ENCODE results near the gene BTBD18.

Gene BTBD18

DNA sequence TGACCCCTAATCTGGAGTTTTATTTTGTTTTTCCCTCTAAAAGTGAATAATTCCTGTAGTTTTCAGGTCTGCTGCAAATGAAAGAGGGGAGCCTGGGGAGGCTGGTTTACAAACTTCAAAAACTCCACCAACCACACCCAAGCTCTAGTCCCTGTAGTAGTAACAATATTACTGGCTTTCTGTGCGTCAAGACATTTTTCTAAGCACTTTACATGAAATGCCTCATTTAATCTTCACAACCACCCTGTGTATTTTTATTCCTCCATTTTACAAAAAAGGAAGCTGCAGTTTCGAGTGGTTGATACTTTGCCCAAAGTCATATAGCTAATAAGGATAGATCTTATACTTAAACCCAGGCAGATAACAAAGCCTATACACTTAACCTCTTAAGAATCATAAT lies 33.5 kb upstream of the BTBD18 start:
- 78% methylated on average over 1 of the region's 2 CpGs for WGBS (ENCODE audit: insufficient coverage)
- ChIA-PET CTCF (interaction anchor here (26.8 to 32.2 kb wide), 2 partner anchors 12 to 16 kb away, joined by 571 read pairs; partner anchors contain the start of gene CTNND1), POLR2A (no interaction called here)
- H3K27me3 ChIP-seq (replicated peaks in 2 of 5; ENCODE audit: control insufficient read depth in 4 of 5, insufficient read depth in 5 of 5, low read length in 4 of 5): no peaks in the 10 kb centered on the region
- H3K36me3 ChIP-seq (ENCODE audit: control insufficient read depth in 4 of 4, insufficient read depth in 4 of 4, low read length in 3 of 4): peaks cover 0 to 11% (median 2%) of the 10 kb centered on the region in 4 experiments
- H3K4me3 ChIP-seq (ENCODE audit: control insufficient read depth in 1 of 7, extremely low read depth in 1 of 7, insufficient read depth in 4 of 7, low read depth in 2 of 7, low read length in 6 of 7): no peak overlapping the region
- no peak overlapping the region for H3K27ac ChIP-seq (ENCODE audit: insufficient read depth in 1 of 2, low read depth in 1 of 2, low read length in 2 of 2, poor library complexity in 1 of 2, severe bottlenecking in 2 of 2)
- H3K4me1 ChIP-seq (ENCODE audit: control extremely low read depth in 1 of 4, control insufficient read depth in 4 of 4, insufficient read depth in 4 of 4, low read length in 3 of 4): peaks cover 0 to 34% (median 4%) of the 10 kb centered on the region in 4 experiments
- DNase-seq: no peak
- no peaks in the 10 kb centered on the region for H3K9me3 ChIP-seq (ENCODE audit: control extremely low read depth in 1 of 5, control insufficient read depth in 4 of 5, insufficient read depth in 2 of 5, low read depth in 1 of 5, low read length in 4 of 5)

DNA sequence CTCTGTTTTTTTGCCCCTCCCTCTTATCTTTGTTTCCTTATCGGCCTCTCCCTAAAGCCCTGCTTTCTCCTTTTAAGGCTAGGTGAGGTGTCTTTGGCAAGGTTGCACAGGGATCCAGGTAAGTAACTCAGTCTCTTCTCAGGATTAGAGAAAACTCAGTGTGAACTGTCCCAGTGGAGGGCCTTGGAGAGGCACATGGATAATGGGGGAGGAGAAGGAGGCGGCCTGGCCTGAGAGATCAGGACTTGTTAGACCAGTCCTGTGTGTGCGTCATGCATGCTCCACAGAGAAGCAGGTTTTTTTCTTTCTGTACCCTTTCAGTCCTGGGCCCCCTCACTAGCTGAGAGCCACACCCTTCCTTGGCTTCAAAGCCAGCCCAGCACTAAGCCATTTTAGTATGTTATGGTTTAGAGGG lies 29.9 kb upstream of the BTBD18 start:
- CTCF ChIA-PET: interaction anchor here (0.6 to 32.2 kb wide), 4 partner anchors 10 to 254 kb away, joined by 3 to 571 read pairs (median 3); no protein-coding TSS in a partner anchor
- POLR2A ChIA-PET: no interaction called here
- no CpG with 5 or more reads among the region's 3 CpGs for WGBS (ENCODE audit: insufficient coverage)
- no peak for DNase-seq
- no peaks in the 10 kb centered on the region for H3K9me3 ChIP-seq (ENCODE audit: control extremely low read depth in 1 of 5, control insufficient read depth in 4 of 5, insufficient read depth in 2 of 5, low read depth in 1 of 5, low read length in 4 of 5)
- H3K27me3 ChIP-seq (replicated peaks in 2 of 5; ENCODE audit: control insufficient read depth in 4 of 5, insufficient read depth in 5 of 5, low read length in 4 of 5): no peaks in the 10 kb centered on the region
- H3K4me3 ChIP-seq (ENCODE audit: control insufficient read depth in 1 of 7, extremely low read depth in 1 of 7, insufficient read depth in 4 of 7, low read depth in 2 of 7, low read length in 6 of 7): no peak overlapping the region
- H3K27ac ChIP-seq (ENCODE audit: insufficient read depth in 1 of 2, low read depth in 1 of 2, low read length in 2 of 2, poor library complexity in 1 of 2, severe bottlenecking in 2 of 2): no peak overlapping the region
- peaks cover 2 to 26% (median 13%) of the 10 kb centered on the region in 4 experiments for H3K4me1 ChIP-seq (ENCODE audit: control extremely low read depth in 1 of 4, control insufficient read depth in 4 of 4, insufficient read depth in 4 of 4, low read length in 3 of 4)
- H3K36me3 ChIP-seq (ENCODE audit: control insufficient read depth in 4 of 4, insufficient read depth in 4 of 4, low read length in 3 of 4): peaks cover 0 to 12% (median under 1%) of the 10 kb centered on the region in 4 experiments

DNA sequence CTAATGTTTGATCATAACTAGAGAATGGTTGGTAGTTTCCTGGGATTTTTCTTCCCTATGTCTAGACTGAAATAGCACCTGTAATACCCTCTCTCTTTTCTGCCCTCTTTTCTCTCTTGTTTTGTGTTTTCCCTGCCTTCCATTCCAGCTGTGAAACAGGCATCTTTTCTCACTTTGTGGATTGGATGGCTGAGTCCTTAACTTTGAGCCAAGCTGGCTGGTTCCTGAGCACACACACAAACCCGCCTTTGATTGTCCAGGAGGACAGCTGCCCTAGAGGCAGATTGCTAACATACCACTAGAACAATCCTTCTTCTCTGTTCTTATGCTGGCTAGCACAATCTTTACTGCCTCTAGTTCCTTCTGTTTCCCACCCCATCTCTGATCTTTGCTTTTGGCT lies 27.7 kb upstream of the BTBD18 start:
- no peaks in the 10 kb centered on the region for H3K9me3 ChIP-seq (ENCODE audit: control extremely low read depth in 1 of 5, control insufficient read depth in 4 of 5, insufficient read depth in 2 of 5, low read depth in 1 of 5, low read length in 4 of 5)
- no peak overlapping the region for H3K4me3 ChIP-seq (ENCODE audit: control insufficient read depth in 1 of 7, extremely low read depth in 1 of 7, insufficient read depth in 4 of 7, low read depth in 2 of 7, low read length in 6 of 7)
- no CpG with 5 or more reads among the region's 1 CpG for WGBS (ENCODE audit: insufficient coverage)
- ChIA-PET POLR2A (interaction anchor here (0.7 to 1.1 kb wide), 2 partner anchors 13 to 14 kb away, joined by 3 read pairs; no protein-coding TSS in a partner anchor), CTCF (interaction anchor here (0.6 to 32.2 kb wide), 4 partner anchors 12 to 28 kb away, joined by 3 to 571 read pairs (median 5); partner anchors contain the start of gene BTBD18)
- H3K27me3 ChIP-seq (replicated peaks in 2 of 5; ENCODE audit: control insufficient read depth in 4 of 5, insufficient read depth in 5 of 5, low read length in 4 of 5): no peaks in the 10 kb centered on the region
- peaks cover 0 to 11% (median 2%) of the 10 kb centered on the region in 4 experiments for H3K36me3 ChIP-seq (ENCODE audit: control insufficient read depth in 4 of 4, insufficient read depth in 4 of 4, low read length in 3 of 4)
- H3K27ac ChIP-seq (ENCODE audit: insufficient read depth in 1 of 2, low read depth in 1 of 2, low read length in 2 of 2, poor library complexity in 1 of 2, severe bottlenecking in 2 of 2): no peak overlapping the region
- H3K4me1 ChIP-seq (ENCODE audit: control extremely low read depth in 1 of 4, control insufficient read depth in 4 of 4, insufficient read depth in 4 of 4, low read length in 3 of 4): peaks cover 2 to 37% (median 19%) of the 10 kb centered on the region in 4 experiments
- DNase-seq: no peak

DNA sequence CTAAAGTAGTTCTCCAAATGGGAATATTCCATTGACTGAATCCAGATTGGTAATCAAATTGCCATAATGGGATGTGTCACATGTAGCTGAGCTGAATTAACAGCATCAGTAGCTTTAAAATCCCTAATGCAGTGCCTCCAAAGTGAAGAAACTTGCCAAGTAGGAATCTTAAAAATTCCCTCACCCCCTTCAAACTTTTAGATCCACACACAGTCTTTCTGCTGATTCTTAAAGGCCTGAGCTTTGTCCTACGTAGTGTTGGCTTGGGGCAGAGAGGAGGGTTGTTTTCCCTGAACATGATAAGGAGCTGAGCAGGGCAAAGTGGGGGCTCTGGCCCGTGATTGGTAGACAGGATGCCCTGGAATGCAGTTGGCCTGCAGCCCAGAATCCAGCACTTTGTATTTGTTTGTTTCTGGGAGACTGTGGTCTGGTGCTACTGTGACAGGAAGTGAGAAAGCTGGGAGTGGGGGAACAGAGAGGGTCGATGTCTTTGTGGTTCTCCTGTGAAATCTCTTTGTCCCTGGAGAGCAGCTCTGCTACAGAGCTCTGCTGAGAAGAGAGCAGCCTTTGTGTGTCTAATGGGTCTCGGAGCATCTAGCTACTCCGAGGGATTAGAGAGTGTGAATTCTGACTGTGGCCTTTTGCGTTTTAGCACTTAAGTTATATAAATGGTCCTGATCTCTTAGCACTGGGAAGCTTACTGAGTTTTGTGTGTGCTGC lies 26.9 kb upstream of the BTBD18 start:
- Histone ChIP-seq H3K9me3 (ENCODE audit: control extremely low read depth in 1 of 5, control insufficient read depth in 4 of 5, insufficient read depth in 2 of 5, low read depth in 1 of 5, low read length in 4 of 5) (no peaks in the 10 kb centered on the region), H3K4me3 (ENCODE audit: control insufficient read depth in 1 of 7, extremely low read depth in 1 of 7, insufficient read depth in 4 of 7, low read depth in 2 of 7, low read length in 6 of 7) (no peak overlapping the region), H3K4me1 (ENCODE audit: control extremely low read depth in 1 of 4, control insufficient read depth in 4 of 4, insufficient read depth in 4 of 4, low read length in 3 of 4) (peaks cover 2 to 37% (median 19%) of the 10 kb centered on the region in 4 experiments), H3K27me3 (replicated peaks in 2 of 5; ENCODE audit: control insufficient read depth in 4 of 5, insufficient read depth in 5 of 5, low read length in 4 of 5) (no peaks in the 10 kb centered on the region), H3K36me3 (ENCODE audit: control insufficient read depth in 4 of 4, insufficient read depth in 4 of 4, low read length in 3 of 4) (peaks cover 0 to 11% (median 2%) of the 10 kb centered on the region in 4 experiments), H3K27ac (ENCODE audit: insufficient read depth in 1 of 2, low read depth in 1 of 2, low read length in 2 of 2, poor library complexity in 1 of 2, severe bottlenecking in 2 of 2) (no peak overlapping the region)
- 37% methylated on average over 5 of the region's 6 CpGs for WGBS (ENCODE audit: insufficient coverage)
- no peak for DNase-seq
- ChIA-PET CTCF (interaction anchor here (0.7 to 32.2 kb wide), 6 partner anchors 12 to 27 kb away, joined by 3 to 571 read pairs (median 5); partner anchors contain the start of genes BTBD18 and CTNND1), POLR2A (interaction anchor here (0.7 to 1.1 kb wide), 2 partner anchors 13 to 15 kb away, joined by 3 read pairs; no protein-coding TSS in a partner anchor)

DNA sequence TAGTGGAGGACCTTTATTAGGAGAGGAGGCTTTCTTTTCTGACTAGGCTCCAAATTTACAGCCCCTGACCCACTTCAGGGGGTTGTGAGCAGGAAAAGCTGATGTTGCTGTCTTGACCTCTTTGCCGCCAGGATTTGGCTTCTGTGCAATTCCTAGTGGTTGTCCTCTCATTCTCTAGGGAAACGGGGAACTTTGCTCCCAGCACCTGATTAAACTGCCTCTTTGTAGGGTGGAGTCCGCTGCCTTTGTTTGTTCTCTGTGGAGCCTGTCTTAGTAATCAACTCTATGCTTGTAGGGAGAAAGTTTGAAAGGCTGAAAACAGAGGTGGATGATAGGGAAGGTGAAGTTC lies 26.3 kb upstream of the BTBD18 start:
- H3K36me3 ChIP-seq (ENCODE audit: control insufficient read depth in 4 of 4, insufficient read depth in 4 of 4, low read length in 3 of 4): peaks cover 0 to 11% (median 2%) of the 10 kb centered on the region in 4 experiments
- 83% methylated on average over 2 of the region's 3 CpGs for WGBS (ENCODE audit: insufficient coverage)
- ChIA-PET CTCF (interaction anchor here (1.1 to 32.2 kb wide), 3 partner anchors 16 to 19 kb away, joined by 3 to 571 read pairs (median 8); partner anchors contain the start of gene CTNND1), POLR2A (no interaction called here)
- no peaks in the 10 kb centered on the region for H3K9me3 ChIP-seq (ENCODE audit: control extremely low read depth in 1 of 5, control insufficient read depth in 4 of 5, insufficient read depth in 2 of 5, low read depth in 1 of 5, low read length in 4 of 5)
- no peak overlapping the region for H3K4me3 ChIP-seq (ENCODE audit: control insufficient read depth in 1 of 7, extremely low read depth in 1 of 7, insufficient read depth in 4 of 7, low read depth in 2 of 7, low read length in 6 of 7)
- no peaks in the 10 kb centered on the region for H3K27me3 ChIP-seq (replicated peaks in 2 of 5; ENCODE audit: control insufficient read depth in 4 of 5, insufficient read depth in 5 of 5, low read length in 4 of 5)
- H3K27ac ChIP-seq (ENCODE audit: insufficient read depth in 1 of 2, low read depth in 1 of 2, low read length in 2 of 2, poor library complexity in 1 of 2, severe bottlenecking in 2 of 2): no peak overlapping the region
- DNase-seq: no peak
- peaks cover 2 to 37% (median 19%) of the 10 kb centered on the region in 4 experiments for H3K4me1 ChIP-seq (ENCODE audit: control extremely low read depth in 1 of 4, control insufficient read depth in 4 of 4, insufficient read depth in 4 of 4, low read length in 3 of 4)

DNA sequence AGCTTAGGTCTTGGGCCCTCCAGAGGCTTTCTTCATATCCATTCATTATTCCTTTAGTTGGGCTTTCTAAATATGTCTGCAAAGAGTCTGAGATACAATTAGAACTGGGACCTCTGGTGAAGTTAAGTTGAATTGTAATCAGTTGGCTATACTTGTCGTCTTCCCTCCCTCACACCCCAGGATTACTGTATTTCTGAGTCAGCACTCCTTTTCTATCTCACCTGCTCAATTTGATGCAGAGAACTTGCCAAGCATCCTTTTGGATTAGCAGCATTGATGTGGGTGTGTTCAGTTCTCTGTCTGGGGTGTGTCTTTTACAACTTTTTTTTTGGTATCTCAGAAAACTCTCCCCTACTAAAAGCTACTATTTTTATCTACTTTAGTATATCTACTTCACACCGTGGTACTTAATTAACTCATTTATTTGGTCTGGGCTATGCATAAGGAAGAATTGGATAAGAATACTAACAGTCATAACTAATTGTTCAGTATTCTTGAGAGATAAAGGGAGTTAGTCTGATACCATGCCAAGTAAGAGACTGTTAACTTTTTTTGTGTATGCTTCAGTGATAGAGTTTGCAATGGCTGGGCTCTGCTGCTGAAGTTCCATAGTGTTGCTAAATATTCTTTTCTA lies 25.1 kb upstream of the BTBD18 start:
- CTCF ChIA-PET: interaction anchor here (1.8 to 32.2 kb wide), 2 partner anchors 15 to 20 kb away, joined by 8 to 571 read pairs; partner anchors contain the start of gene CTNND1
- H3K4me1 ChIP-seq (ENCODE audit: control extremely low read depth in 1 of 4, control insufficient read depth in 4 of 4, insufficient read depth in 4 of 4, low read length in 3 of 4): peaks cover 2 to 47% (median 25%) of the 10 kb centered on the region in 4 experiments
- peaks cover 0 to 11% (median 2%) of the 10 kb centered on the region in 4 experiments for H3K36me3 ChIP-seq (ENCODE audit: control insufficient read depth in 4 of 4, insufficient read depth in 4 of 4, low read length in 3 of 4)
- no peak for DNase-seq
- POLR2A ChIA-PET: no interaction called here
- H3K9me3 ChIP-seq (ENCODE audit: control extremely low read depth in 1 of 5, control insufficient read depth in 4 of 5, insufficient read depth in 2 of 5, low read depth in 1 of 5, low read length in 4 of 5): no peaks in the 10 kb centered on the region
- no peak overlapping the region for H3K27ac ChIP-seq (ENCODE audit: insufficient read depth in 1 of 2, low read depth in 1 of 2, low read length in 2 of 2, poor library complexity in 1 of 2, severe bottlenecking in 2 of 2)
- H3K4me3 ChIP-seq (ENCODE audit: control insufficient read depth in 1 of 7, extremely low read depth in 1 of 7, insufficient read depth in 4 of 7, low read depth in 2 of 7, low read length in 6 of 7): no peak overlapping the region
- no peaks in the 10 kb centered on the region for H3K27me3 ChIP-seq (replicated peaks in 2 of 5; ENCODE audit: control insufficient read depth in 4 of 5, insufficient read depth in 5 of 5, low read length in 4 of 5)
- WGBS (ENCODE audit: insufficient coverage): no CpG with 5 or more reads among the region's 2 CpGs
